Coronary artery (tissue), 2 donors: ENCODE measurements around the gene NUDT14.

Experiments
- DNase-seq: peaks from one replicate; pipeline ENCODE4 v3.0.0-alpha.2; 2017; ENCODE audit warnings: low spot score
- H3K27ac ChIP-seq, 2 donors: fragments of 200-600 bp; sonication (generic); one replicate each; pipeline ENCODE4 v1.5.1; 2016 to 2019
- H3K4me3 ChIP-seq: fragments of 200-600 bp; sonication (generic); 2 replicates; pipeline ENCODE4 v1.5.1; 2016; ENCODE audit warnings: mild to moderate bottlenecking, moderate library complexity
- CTCF ChIP-seq: fragments of 200-600 bp; sonication (generic); IDR thresholded peaks from one replicate; pipeline ENCODE4 v1.5.1; 2019; ENCODE audit warnings: antibody characterized with exemption

Gene NUDT14

GRCh38 chr14:105160776-105161175, 20.3 kb downstream of the NUDT14 start:
- no peak for TF ChIP-seq CTCF
- Histone ChIP-seq H3K27ac (no peak overlapping the region), H3K4me3 (no peak overlapping the region)
- no peak for DNase-seq

- no peak for DNase-seq
- no peak for TF ChIP-seq CTCF
- Histone ChIP-seq H3K27ac (no peak overlapping the region), H3K4me3 (no peak overlapping the region)
Measured at GRCh38 chr14:105159344-105159743, 21.8 kb downstream of the NUDT14 start.

- no peak for TF ChIP-seq CTCF
- H3K27ac ChIP-seq = no peak overlapping the region
- DNase-seq = no peak
- H3K4me3 ChIP-seq = no peak overlapping the region
Measured at GRCh38 chr14:105158794-105159193, 22.3 kb downstream of the NUDT14 start.

- Histone ChIP-seq H3K27ac (no peak overlapping the region), H3K4me3 (no peak overlapping the region)
- no peak for DNase-seq
- TF ChIP-seq CTCF = no peak
Measured at GRCh38 chr14:105157872-105158271, 23.2 kb downstream of the NUDT14 start.

- no peak for DNase-seq
- no peak overlapping the region for H3K27ac ChIP-seq
- no peak overlapping the region for H3K4me3 ChIP-seq
- TF ChIP-seq CTCF = no peak
Measured at GRCh38 chr14:105156414-105157375, 24.4 kb downstream of the NUDT14 start.

- no peak for DNase-seq
- Histone ChIP-seq H3K4me3 (no peak overlapping the region), H3K27ac (no peak overlapping the region)
- no peak for TF ChIP-seq CTCF
Measured at GRCh38 chr14:105155681-105156413, 25.3 kb downstream of the NUDT14 start.
